Prostate gland (tissue), 2 donors: Measurements from ENCODE around the gene ESPNL. TPM values are rescaled to one million over a fixed set of nuclear protein-coding genes. Genes with fewer than 3 reads are reported as not detected.
"Not testable (repeated sequence)": the region's sequence is repeated elsewhere in the genome, so short reads cannot be mapped to it uniquely, and the experiment has no call there.

Experiments
- DNase-seq: peaks from one replicate; pipeline ENCODE4 v3.0.0-alpha.2; 2019; ENCODE audit warnings: low spot score
- H3K27ac ChIP-seq, 2 donors: fragments of 200-600 bp; sonication (generic); 2 replicates each; pipeline ENCODE4 v1.5.1; 2017 to 2019
- H3K27me3 ChIP-seq: fragments of 200-600 bp; sonication (generic); replicated peaks from 2 replicates; pipeline ENCODE4 v1.5.1; 2019; ENCODE audit not compliant: insufficient read depth
- H3K36me3 ChIP-seq, 2 donors: fragments of 200-600 bp; sonication (generic); 1 replicate in 1 of 2; 2 replicates in 1 of 2; pipeline versions ENCODE4 v1.5.1 to v1.8.1; 2017 to 2019
- H3K4me1 ChIP-seq: fragments of 200-600 bp; sonication (generic); replicated peaks from 2 replicates; pipeline ENCODE4 v1.5.1; 2019
- H3K4me3 ChIP-seq, 2 donors: fragments of 200-600 bp; sonication (generic); 2 replicates each; pipeline ENCODE4 v1.5.1; 2017 to 2019
- H3K9me3 ChIP-seq: fragments of 200-600 bp; sonication (generic); 2 replicates; pipeline ENCODE4 v1.5.1; 2017
- CTCF ChIP-seq, 4 experiments: fragments of 200-600 bp in 2 of 4; fragments of 450-650 bp in 2 of 4; sonication (generic) in 2 of 4; IDR thresholded peaks; 1 replicate in 3 of 4; 2 replicates in 1 of 4; pipeline ENCODE4 v1.5.1; 2016 to 2019; ENCODE audit warnings: antibody characterized with exemption in 4 of 4, mild to moderate bottlenecking in 2 of 4, moderate library complexity in 2 of 4
- POLR2A ChIP-seq: fragments of 450-650 bp; IDR thresholded peaks from one replicate; pipeline ENCODE4 v1.6.1; 2016; ENCODE audit warnings: antibody characterized with exemption, mild to moderate bottlenecking
- POLR2AphosphoS5 ChIP-seq: sonication (generic); formaldehyde crosslinking; IDR thresholded peaks from one replicate; pipeline ENCODE4 v1.6.1; 2017; ENCODE audit warnings: antibody characterized with exemption
- WGBS: methylation state at CpG from one replicate; pipeline ENCODE4 v1.1.5; 2018; 5-methylcytosine and 5-hydroxymethylcytosine counted together
- intact Hi-C: fragments of 100-400 bp; cut with DNase I; formaldehyde crosslinking; loops from one replicate; pipeline ENCODE4 v1.14.2; 2022
- total RNA-seq, 2 donors: library from RNA; depleted of rRNA; stranded (reverse); fragments of >200 nt; gene quantifications; one replicate each; pipeline ENCODE4 v1.1.0, GENCODE V29; 2016

ESPNL gene
- 1 to 10 TPM in 1 of 2 donors, under 1 TPM in 1; 0.68 to 3.9 TPM for total RNA-seq

- 87% methylated on average over 29 of the region's 38 CpGs for WGBS
- Histone ChIP-seq H3K27ac (no peak within 1 kb of the TSS), H3K36me3 (no peaks in the 10 kb centered on the region), H3K4me1 (no peaks in the 10 kb centered on the region), H3K27me3 (no peaks in the 10 kb centered on the region), H3K4me3 (no peak within 1 kb of the TSS), H3K9me3 (no peaks in the 10 kb centered on the region)
- TF ChIP-seq POLR2AphosphoS5 (no peak), CTCF (IDR thresholded peaks at IDR 0.05) (no peak)
- DNase-seq: no peak
- intact Hi-C loops: no loop called here
Observed at GRCh38 chr2:238100049-238100820, at the start of gene ESPNL. TSS of gene ESPNL (plus strand) at chr2:238100340. CDS start at chr2:238100420, 80 bp downstream.

GRCh38 chr2:238053191-238053776 lies 46.9 kb upstream of the ESPNL start:
- TF ChIP-seq CTCF (IDR thresholded peaks at IDR 0.05) (no peak), POLR2AphosphoS5 (no peak), POLR2A (no peak)
- H3K27me3 ChIP-seq: no peaks in the 10 kb centered on the region
- WGBS: 78% methylated on average over 2 of the region's 2 CpGs
- H3K4me3 ChIP-seq: no peak overlapping the region
- intact Hi-C loops: no loop called here
- no peak for DNase-seq
- H3K4me1 ChIP-seq: no peaks in the 10 kb centered on the region
- no peaks in the 10 kb centered on the region for H3K36me3 ChIP-seq
- H3K27ac ChIP-seq: no peak overlapping the region
- H3K9me3 ChIP-seq: no peaks in the 10 kb centered on the region

GRCh38 chr2:238055841-238056240 lies 44.3 kb upstream of the ESPNL start:
- H3K4me3 ChIP-seq: no peak overlapping the region
- no peaks in the 10 kb centered on the region for H3K4me1 ChIP-seq
- no peaks in the 10 kb centered on the region for H3K27me3 ChIP-seq
- intact Hi-C loops: no loop called here
- no peaks in the 10 kb centered on the region for H3K36me3 ChIP-seq
- TF ChIP-seq POLR2AphosphoS5 (no peak), POLR2A (no peak), CTCF (IDR thresholded peaks at IDR 0.05) (no peak)
- WGBS: 80% methylated on average over 3 of the region's 3 CpGs
- DNase-seq: no peak
- no peaks in the 10 kb centered on the region for H3K9me3 ChIP-seq
- H3K27ac ChIP-seq: no peak overlapping the region

- H3K9me3 ChIP-seq, H3K27me3 ChIP-seq, DNase-seq, H3K27ac ChIP-seq, intact Hi-C loops, H3K4me3 ChIP-seq, H3K4me1 ChIP-seq, H3K36me3 ChIP-seq: not testable (repeated sequence)
- WGBS: 90% methylated on average over 32 of the region's 44 CpGs
Observed at GRCh38 chr2:238057696-238058575, 42.2 kb upstream of the ESPNL start.

- TF ChIP-seq POLR2A (no peak), CTCF (IDR thresholded peaks at IDR 0.05) (no peak), POLR2AphosphoS5 (no peak)
- Histone ChIP-seq H3K27me3 (no peaks in the 10 kb centered on the region), H3K4me3 (no peak overlapping the region), H3K4me1 (peaks cover 4% of the 10 kb centered on the region), H3K9me3 (no peaks in the 10 kb centered on the region), H3K36me3 (no peaks in the 10 kb centered on the region), H3K27ac (no peak overlapping the region)
- 70% methylated on average over 3 of the region's 3 CpGs for WGBS
- intact Hi-C loops: no loop called here
- DNase-seq: no peak
Observed at GRCh38 chr2:238059505-238059904, 40.6 kb upstream of the ESPNL start.
